ENCODE data around the gene SPG7. TPM values are rescaled to one million over a fixed set of nuclear protein-coding genes. Genes with fewer than 3 reads are reported as not detected.

The SPG7 gene
- total RNA-seq, 1 donor from 2014 or later, result 73.2 TPM

DNA sequence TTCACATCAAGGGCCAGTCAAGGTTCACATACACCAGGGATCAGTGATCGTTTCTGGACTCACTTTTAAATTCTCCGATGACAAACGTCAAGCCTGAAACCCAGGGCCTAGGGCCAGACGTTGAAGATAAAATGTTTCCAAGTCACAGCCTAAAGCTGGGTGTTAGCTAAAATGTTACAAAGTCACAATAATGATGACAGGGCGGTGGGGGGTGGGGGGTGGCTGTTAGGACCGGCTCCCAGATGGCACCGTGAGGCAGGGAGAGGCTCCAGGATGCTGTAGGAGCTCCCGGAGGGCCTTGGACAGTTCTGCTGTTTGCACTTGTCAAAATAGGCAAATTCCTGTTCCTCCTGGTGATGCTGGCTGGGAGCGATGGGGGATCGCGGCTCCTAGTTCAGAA is 35.9 kb downstream of the SPG7 start:
- H3K4me3 ChIP-seq (ENCODE audit: low read depth, low read length), result no peak overlapping the region
- no peak for DNase-seq (ENCODE audit: low read depth)
- H3K27me3 ChIP-seq (ENCODE audit: control insufficient read depth, insufficient read depth, low read length), result no peaks in the 10 kb centered on the region
- peaks cover 20% of the 10 kb centered on the region for H3K36me3 ChIP-seq (ENCODE audit: control insufficient read depth, insufficient read depth, low read length)
- TF ChIP-seq, protein P1, sequence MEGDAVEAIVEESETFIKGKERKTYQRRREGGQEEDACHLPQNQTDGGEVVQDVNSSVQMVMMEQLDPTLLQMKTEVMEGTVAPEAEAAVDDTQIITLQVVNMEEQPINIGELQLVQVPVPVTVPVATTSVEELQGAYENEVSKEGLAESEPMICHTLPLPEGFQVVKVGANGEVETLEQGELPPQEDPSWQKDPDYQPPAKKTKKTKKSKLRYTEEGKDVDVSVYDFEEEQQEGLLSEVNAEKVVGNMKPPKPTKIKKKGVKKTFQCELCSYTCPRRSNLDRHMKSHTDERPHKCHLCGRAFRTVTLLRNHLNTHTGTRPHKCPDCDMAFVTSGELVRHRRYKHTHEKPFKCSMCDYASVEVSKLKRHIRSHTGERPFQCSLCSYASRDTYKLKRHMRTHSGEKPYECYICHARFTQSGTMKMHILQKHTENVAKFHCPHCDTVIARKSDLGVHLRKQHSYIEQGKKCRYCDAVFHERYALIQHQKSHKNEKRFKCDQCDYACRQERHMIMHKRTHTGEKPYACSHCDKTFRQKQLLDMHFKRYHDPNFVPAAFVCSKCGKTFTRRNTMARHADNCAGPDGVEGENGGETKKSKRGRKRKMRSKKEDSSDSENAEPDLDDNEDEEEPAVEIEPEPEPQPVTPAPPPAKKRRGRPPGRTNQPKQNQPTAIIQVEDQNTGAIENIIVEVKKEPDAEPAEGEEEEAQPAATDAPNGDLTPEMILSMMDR (IDR thresholded peaks at IDR 0.05; ENCODE audit: insufficient read depth, low read length, severe bottlenecking), result no peak
- no peak for FAIRE-seq

DNA sequence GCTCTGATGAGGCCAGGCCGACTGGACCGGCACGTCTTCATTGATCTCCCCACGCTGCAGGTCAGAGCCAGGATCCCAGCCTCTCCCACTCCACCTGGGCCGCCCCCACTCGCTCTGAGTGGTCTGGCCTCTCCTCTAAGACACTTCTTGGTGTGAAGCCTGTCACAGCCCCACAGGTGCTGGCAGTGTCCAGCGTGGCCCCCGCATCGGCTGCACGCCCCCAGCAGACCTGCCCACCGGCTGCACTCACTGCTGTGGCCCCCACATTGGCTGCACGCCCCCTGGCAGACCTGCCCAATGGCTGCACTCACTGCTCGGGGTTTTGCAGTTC is 36.5 kb downstream of the SPG7 start:
- FAIRE-seq, result no peak
- no peaks in the 10 kb centered on the region for H3K27me3 ChIP-seq (ENCODE audit: control insufficient read depth, insufficient read depth, low read length)
- H3K4me3 ChIP-seq (ENCODE audit: low read depth, low read length), result no peak overlapping the region
- DNase-seq (ENCODE audit: low read depth), result no peak
- peaks cover 22% of the 10 kb centered on the region for H3K36me3 ChIP-seq (ENCODE audit: control insufficient read depth, insufficient read depth, low read length)
- TF ChIP-seq, protein P1 (IDR thresholded peaks at IDR 0.05; ENCODE audit: insufficient read depth, low read length, severe bottlenecking), result no peak

DNA sequence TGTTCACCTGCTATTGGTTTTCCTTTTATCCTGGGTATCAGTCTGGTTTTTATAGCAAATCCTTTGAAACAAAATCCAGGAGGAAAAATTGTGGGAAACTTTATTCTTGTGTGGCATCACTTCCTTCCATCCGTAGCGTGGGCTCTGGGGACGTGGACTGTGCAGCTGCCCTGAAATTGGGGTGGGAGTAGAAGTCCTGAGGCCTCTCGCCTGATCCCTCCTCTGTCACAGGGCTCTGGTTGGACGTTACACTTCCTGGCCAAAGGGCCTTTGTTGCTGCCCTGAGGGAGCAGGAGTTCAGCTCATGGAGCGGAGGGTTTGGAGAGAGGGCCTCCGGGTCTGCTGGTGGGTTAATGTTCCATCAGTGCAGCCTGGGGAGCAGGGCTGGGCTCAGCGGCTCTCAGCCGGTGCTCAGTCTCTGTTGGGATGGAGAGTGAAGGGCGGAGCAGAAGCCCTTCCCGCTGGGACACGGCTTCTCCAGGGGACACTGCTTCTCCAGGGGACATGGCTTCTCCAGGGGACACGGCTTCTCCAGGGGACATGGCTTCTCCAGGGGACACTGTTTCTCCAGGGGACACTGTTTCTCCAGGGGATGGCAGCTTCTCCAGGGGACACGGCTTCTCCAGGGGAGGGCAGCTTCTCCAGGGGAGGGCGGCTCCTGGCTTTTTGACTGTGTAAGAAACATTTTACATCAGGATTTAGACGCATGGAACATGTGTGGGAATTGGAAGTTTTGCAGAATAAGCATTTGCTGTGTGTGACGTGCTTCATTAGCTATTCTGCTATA is 37.0 kb downstream of the SPG7 start:
- DNase-seq (ENCODE audit: low read depth) (no peak), FAIRE-seq (no peak)
- TF ChIP-seq, protein P1 (IDR thresholded peaks at IDR 0.05; ENCODE audit: insufficient read depth, low read length, severe bottlenecking), result no peak
- H3K4me3 ChIP-seq (ENCODE audit: low read depth, low read length), result no peak overlapping the region
- peaks cover 23% of the 10 kb centered on the region for H3K36me3 ChIP-seq (ENCODE audit: control insufficient read depth, insufficient read depth, low read length)
- no peaks in the 10 kb centered on the region for H3K27me3 ChIP-seq (ENCODE audit: control insufficient read depth, insufficient read depth, low read length)

- TF ChIP-seq, protein P1 (IDR thresholded peaks at IDR 0.05; ENCODE audit: insufficient read depth, low read length, severe bottlenecking), result no peak
- Histone ChIP-seq H3K4me3 (ENCODE audit: low read depth, low read length) (no peak overlapping the region), H3K36me3 (ENCODE audit: control insufficient read depth, insufficient read depth, low read length) (peaks cover 25% of the 10 kb centered on the region), H3K27me3 (ENCODE audit: control insufficient read depth, insufficient read depth, low read length) (no peaks in the 10 kb centered on the region)
- DNase-seq (ENCODE audit: low read depth) (no peak), FAIRE-seq (no peak)
Measured at GRCh38 chr16:89545831-89546574, 37.8 kb downstream of the SPG7 start.

DNA sequence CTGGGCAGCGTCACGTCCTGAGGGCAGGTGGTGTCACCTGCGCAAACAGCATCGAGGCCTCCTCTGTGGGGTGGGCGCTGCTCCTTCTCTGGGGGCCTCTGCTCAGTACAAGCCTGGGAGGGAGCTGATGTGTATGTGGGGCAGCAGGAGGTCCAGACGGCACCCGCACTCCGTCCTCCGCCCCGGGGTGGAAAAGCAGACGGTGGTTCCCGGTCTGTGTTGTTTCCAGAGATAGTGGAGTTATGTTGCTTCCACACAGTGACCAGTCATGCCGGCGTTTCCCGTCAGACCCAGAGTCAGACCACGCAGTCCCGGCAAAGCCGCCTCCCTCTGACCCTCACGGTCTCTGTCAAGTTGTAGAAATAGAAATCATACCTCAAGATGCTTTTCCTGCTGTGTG is 38.6 kb downstream of the SPG7 start:
- DNase-seq (ENCODE audit: low read depth) (no peak), FAIRE-seq (no peak)
- peaks cover 25% of the 10 kb centered on the region for H3K36me3 ChIP-seq (ENCODE audit: control insufficient read depth, insufficient read depth, low read length)
- H3K4me3 ChIP-seq (ENCODE audit: low read depth, low read length), result no peak overlapping the region
- TF ChIP-seq, protein P1 (IDR thresholded peaks at IDR 0.05; ENCODE audit: insufficient read depth, low read length, severe bottlenecking), result no peak
- no peaks in the 10 kb centered on the region for H3K27me3 ChIP-seq (ENCODE audit: control insufficient read depth, insufficient read depth, low read length)

Data from bronchial epithelial cell (primary cell).